Vagina (tissue), 2 donors: ENCODE results near the gene MUCL3. TPM values are rescaled to one million over a fixed set of nuclear protein-coding genes. Genes with fewer than 3 reads are reported as not detected.
A peak's percentile ranks its signal among the peaks of the same experiment; 100 is the strongest.

ENCODE experiments used
- DNase-seq, 2 donors: peaks; one replicate each; pipeline ENCODE4 v3.0.0-alpha.2; 2017; ENCODE audit errors: extremely low spot score in 2 of 2
- H3K27ac ChIP-seq: fragments of 200-600 bp; sonication (generic); one replicate; pipeline ENCODE4 v1.5.1; 2019
- H3K27me3 ChIP-seq: fragments of 200-600 bp; sonication (generic); one replicate; pipeline ENCODE4 v1.5.1; 2019
- H3K36me3 ChIP-seq, 2 donors: fragments of 200-600 bp; sonication (generic); one replicate each; pipeline ENCODE4 v1.5.1; 2017 to 2019
- H3K4me1 ChIP-seq: fragments of 200-600 bp; sonication (generic); one replicate; pipeline ENCODE4 v1.5.1; 2019
- H3K4me3 ChIP-seq, 2 donors: fragments of 200-600 bp; sonication (generic); 1 replicate in 1 of 2; 2 replicates in 1 of 2; pipeline ENCODE4 v1.5.1; 2016 to 2019
- H3K9me3 ChIP-seq: fragments of 200-600 bp; sonication (generic); one replicate; pipeline ENCODE4 v1.5.1; 2019
- CTCF ChIP-seq, 3 experiments: fragments of 450-650 bp in 2 of 3; fragments of 200-600 bp in 1 of 3; sonication (generic) in 1 of 3; IDR thresholded peaks; one replicate each; pipeline ENCODE4 v1.5.1; 2017 to 2019; ENCODE audit warnings: antibody characterized with exemption in 3 of 3, mild to moderate bottlenecking in 2 of 3, moderate library complexity in 2 of 3
- POLR2A ChIP-seq, 2 donors: fragments of 450-650 bp; IDR thresholded peaks; one replicate each; pipeline ENCODE4 v1.6.1; 2017; ENCODE audit warnings: antibody characterized with exemption in 2 of 2, mild to moderate bottlenecking in 2 of 2, moderate library complexity in 2 of 2
- POLR2AphosphoS5 ChIP-seq, 2 donors: sonication (generic); formaldehyde crosslinking; IDR thresholded peaks; one replicate each; pipeline ENCODE4 v1.9.0; 2017; ENCODE audit warnings: antibody characterized with exemption in 2 of 2, mild to moderate bottlenecking in 2 of 2, low read depth in 1 of 2; ENCODE audit not compliant: insufficient read depth in 1 of 2
- intact Hi-C: fragments of 100-400 bp; cut with DNase I; formaldehyde crosslinking; loops from one replicate; pipeline ENCODE4 v1.15.1; 2023
- total RNA-seq: library from RNA; depleted of rRNA; stranded (reverse); fragments of >200 nt; gene quantifications from one replicate; pipeline ENCODE4 v1.2.3, GENCODE V29; 2016

Gene MUCL3
- total RNA-seq, 1 donor from 2014 or later = 0.49 TPM

GRCh38 chr6:30931969-30932645 is 8.7 kb upstream of the MUCL3 start, which contains the start of gene SFTA2:
Gene SFTA2, minus strand, starts transcription at chr6:30932170. Its CDS starts 74 bp downstream, at chr6:30932096.
- H3K27ac ChIP-seq = no peak within 1 kb of the TSS
- H3K36me3 ChIP-seq = no peaks in the 10 kb centered on the region
- no peak for DNase-seq
- no peaks in the 10 kb centered on the region for H3K27me3 ChIP-seq
- no peak within 1 kb of the TSS for H3K4me3 ChIP-seq
- H3K4me1 ChIP-seq = no peaks in the 10 kb centered on the region
- intact Hi-C loops = no loop called here
- TF ChIP-seq POLR2A (IDR thresholded peaks at IDR 0.05) (no peak), CTCF (IDR thresholded peaks at IDR 0.05) (no peak), POLR2AphosphoS5 (IDR thresholded peaks at IDR 0.05; ENCODE audit: insufficient read depth in 1 of 2, low read depth in 1 of 2) (no peak)
- no peaks in the 10 kb centered on the region for H3K9me3 ChIP-seq

- H3K4me3 ChIP-seq = no peak overlapping the region
- no peaks in the 10 kb centered on the region for H3K36me3 ChIP-seq
- no peak overlapping the region for H3K27ac ChIP-seq
- no peaks in the 10 kb centered on the region for H3K9me3 ChIP-seq
- intact Hi-C loops = no loop called here
- DNase-seq = no peak
- H3K4me1 ChIP-seq = peaks cover 1% of the 10 kb centered on the region
- H3K27me3 ChIP-seq = no peaks in the 10 kb centered on the region
- TF ChIP-seq POLR2A (IDR thresholded peaks at IDR 0.05) (no peak), CTCF (IDR thresholded peaks at IDR 0.05) (no peak), POLR2AphosphoS5 (IDR thresholded peaks at IDR 0.05; ENCODE audit: insufficient read depth in 1 of 2, low read depth in 1 of 2) (no peak)
Observed at GRCh38 chr6:30932665-30933365, 8.0 kb upstream of the MUCL3 start.

GRCh38 chr6:30935018-30935417 is 5.8 kb upstream of the MUCL3 start:
- Histone ChIP-seq H3K4me3 (no peak overlapping the region), H3K4me1 (peaks cover 19% of the 10 kb centered on the region), H3K9me3 (no peaks in the 10 kb centered on the region), H3K36me3 (no peaks in the 10 kb centered on the region), H3K27ac (no peak overlapping the region), H3K27me3 (no peaks in the 10 kb centered on the region)
- intact Hi-C loops = no loop called here
- no peak for DNase-seq
- no peak for TF ChIP-seq CTCF (IDR thresholded peaks at IDR 0.05)
- TF ChIP-seq POLR2AphosphoS5 (IDR thresholded peaks at IDR 0.05; ENCODE audit: insufficient read depth in 1 of 2, low read depth in 1 of 2) = no peak
- TF ChIP-seq POLR2A (IDR thresholded peaks at IDR 0.05) = no peak

- no peak overlapping the region for H3K4me3 ChIP-seq
- no peaks in the 10 kb centered on the region for H3K27me3 ChIP-seq
- intact Hi-C loops = no loop called here
- no peaks in the 10 kb centered on the region for H3K36me3 ChIP-seq
- H3K4me1 ChIP-seq = peaks cover 20% of the 10 kb centered on the region
- TF ChIP-seq CTCF (IDR thresholded peaks at IDR 0.05) (no peak), POLR2AphosphoS5 (IDR thresholded peaks at IDR 0.05; ENCODE audit: insufficient read depth in 1 of 2, low read depth in 1 of 2) (no peak), POLR2A (IDR thresholded peaks at IDR 0.05) (no peak)
- no peak overlapping the region for H3K27ac ChIP-seq
- no peak for DNase-seq
- H3K9me3 ChIP-seq = no peaks in the 10 kb centered on the region
Observed at GRCh38 chr6:30937265-30937664, 3.5 kb upstream of the MUCL3 start.

GRCh38 chr6:30938730-30939129 is 2.0 kb upstream of the MUCL3 start:
- H3K4me3 ChIP-seq = no peak overlapping the region
- H3K4me1 ChIP-seq = peaks cover 20% of the 10 kb centered on the region
- no peaks in the 10 kb centered on the region for H3K27me3 ChIP-seq
- H3K27ac ChIP-seq = no peak overlapping the region
- H3K36me3 ChIP-seq = no peaks in the 10 kb centered on the region
- intact Hi-C loops = no loop called here
- no peak for TF ChIP-seq POLR2A (IDR thresholded peaks at IDR 0.05)
- TF ChIP-seq POLR2AphosphoS5 (IDR thresholded peaks at IDR 0.05; ENCODE audit: insufficient read depth in 1 of 2, low read depth in 1 of 2) = peak in 1 of 2 donors; percentile 62
- no peak for TF ChIP-seq CTCF (IDR thresholded peaks at IDR 0.05)
- DNase-seq = no peak
- H3K9me3 ChIP-seq = no peaks in the 10 kb centered on the region
